GM12891 (cell line): Measurements from ENCODE around the gene TRIM72.

ENCODE experiments used
- POLR2A ChIP-seq: IDR thresholded peaks from 2 replicates; pipeline ENCODE4 v1.6.1; 2011; ENCODE audit warnings: low read depth, low read length, control low read depth
- TAF1 ChIP-seq: IDR thresholded peaks from 2 replicates; pipeline ENCODE4 v1.6.1; 2011; ENCODE audit warnings: low read depth, low read length, control low read depth

DNA sequence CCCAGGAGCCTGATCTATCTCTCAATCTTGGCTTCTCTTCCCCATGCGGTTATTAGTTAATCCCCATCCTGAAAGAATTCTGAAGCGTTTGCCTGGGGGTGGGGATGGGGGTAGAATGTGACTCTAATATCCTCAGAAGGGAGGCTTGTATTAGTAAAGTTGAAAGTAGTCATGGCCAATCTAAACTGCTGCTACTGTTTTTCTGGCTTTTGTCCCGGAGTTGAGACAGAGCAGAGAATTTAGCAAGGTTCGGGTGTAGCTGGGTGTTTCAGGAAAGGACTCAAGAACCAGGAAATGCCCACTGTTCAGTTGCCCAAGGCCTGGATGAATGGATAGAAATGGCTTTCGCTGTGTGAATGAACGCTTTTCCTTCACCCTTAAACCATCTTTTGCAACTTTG, 28.3 kb downstream of the TRIM72 start:
- no peak for TF ChIP-seq TAF1
- TF ChIP-seq POLR2A: no peak
